ENCODE data around the gene CUEDC1.
A peak's percentile ranks its signal among the peaks of the same experiment; 100 is the strongest.
"Not testable (repeated sequence)": the region's sequence is repeated elsewhere in the genome, so short reads cannot be mapped to it uniquely, and the experiment has no call there.

Gene CUEDC1

GRCh38 chr17:57937492-57937891 is 17.7 kb downstream of the CUEDC1 start:
- DNase-seq = no peak

- peak; percentile 46 for DNase-seq
These were observed 19.1 kb downstream of the CUEDC1 start for GRCh38 chr17:57935833-57936807.

- DNase-seq = no peak
These were observed 23.6 kb downstream of the CUEDC1 start for GRCh38 chr17:57931488-57932137.

GRCh38 chr17:57930239-57930638 is 25.0 kb downstream of the CUEDC1 start:
- DNase-seq = no peak

- no peak for DNase-seq
These were observed 25.8 kb downstream of the CUEDC1 start for GRCh38 chr17:57929386-57929785.

GRCh38 chr17:57928928-57929327 is 26.3 kb downstream of the CUEDC1 start:
- DNase-seq = no peak

GRCh38 chr17:57927048-57927723 is 28.0 kb downstream of the CUEDC1 start:
- DNase-seq = peak; percentile 25

- DNase-seq = no peak
These were observed 28.5 kb downstream of the CUEDC1 start for GRCh38 chr17:57926723-57927047.

- no peak for DNase-seq
These were observed 29.7 kb downstream of the CUEDC1 start for GRCh38 chr17:57925361-57925990.

GRCh38 chr17:57924677-57925076 is 30.5 kb downstream of the CUEDC1 start:
- no peak for DNase-seq

GRCh38 chr17:57923182-57923872 is 31.9 kb downstream of the CUEDC1 start:
- DNase-seq = no peak

- not testable (repeated sequence) for DNase-seq
These were observed 32.5 kb downstream of the CUEDC1 start for GRCh38 chr17:57922745-57923144.

- no peak for DNase-seq
These were observed 34.1 kb downstream of the CUEDC1 start for GRCh38 chr17:57920916-57921703.

- DNase-seq = no peak
These were observed 35.3 kb downstream of the CUEDC1 start for GRCh38 chr17:57919918-57920317.

GRCh38 chr17:57918017-57918895 is 37.0 kb downstream of the CUEDC1 start:
- DNase-seq = no peak

- no peak for DNase-seq
These were observed 38.0 kb downstream of the CUEDC1 start for GRCh38 chr17:57916925-57917858.

GRCh38 chr17:57915985-57916757 is 39.0 kb downstream of the CUEDC1 start:
- no peak for DNase-seq

GRCh38 chr17:57915544-57915943 is 39.7 kb downstream of the CUEDC1 start:
- no peak for DNase-seq
